K562 (cell line): Measurements from ENCODE around the gene CLCN1. TPM values are rescaled to one million over a fixed set of nuclear protein-coding genes. Genes with fewer than 3 reads are reported as not detected.

Source experiments
- FOXM1 ChIP-seq, 2 experiments: fragments of 450-650 bp in 1 of 2; sonication (generic) in 1 of 2; formaldehyde crosslinking in 1 of 2; IDR thresholded peaks; 2 replicates each; pipeline versions ENCODE4 v1.6.1 to v1.9.0; 2017 to 2022; ENCODE audit warnings: low read depth in 2 of 2, mild to moderate bottlenecking in 2 of 2, missing genetic modification reagents in 1 of 2, moderate library complexity in 1 of 2
- HDAC8 ChIP-seq: fragments of 450-650 bp; IDR thresholded peaks from 2 replicates; pipeline ENCODE4 v1.6.1; 2016; ENCODE audit warnings: mild to moderate bottlenecking, missing genetic modification characterization, moderate library complexity, missing compliant biosample characterization
- KAT8 ChIP-seq: fragments of 450-650 bp; IDR thresholded peaks from 2 replicates; pipeline ENCODE4 v1.6.1; 2016; ENCODE audit warnings: low read depth, mild to moderate bottlenecking
- MLX ChIP-seq, 2 experiments: fragments of 450-650 bp in 1 of 2; sonication (generic) in 1 of 2; formaldehyde crosslinking; conservative IDR thresholded peaks; 2 replicates each; pipeline versions ENCODE4 v1.4.0 to v1.8.1; 2020 to 2022; ENCODE audit warnings: mild to moderate bottlenecking in 1 of 2, missing genetic modification reagents in 1 of 2
- NR4A1 ChIP-seq, 2 experiments: fragments of 250-450 bp in 1 of 2; fragments of 450-650 bp in 1 of 2; sonication (Bioruptor Pico) in 1 of 2; IDR thresholded peaks; 2 replicates each; pipeline versions ENCODE4 v1.4.0 to v1.6.1; 2016 to 2020; ENCODE audit warnings: mild to moderate bottlenecking in 2 of 2, missing compliant biosample characterization in 1 of 2, missing genetic modification characterization in 1 of 2, moderate library complexity in 1 of 2
- PCBP2 ChIP-seq: fragments of 200-400 bp; formaldehyde crosslinking; IDR thresholded peaks from 2 replicates; pipeline ENCODE4 v1.6.1; 2018; ENCODE audit warnings: low read length, low read depth, mild to moderate bottlenecking, moderate library complexity; ENCODE audit not compliant: poor library complexity, severe bottlenecking
- PPARD ChIP-seq: fragments of 250-450 bp; sonication (Bioruptor Pico); IDR thresholded peaks from 2 replicates; pipeline ENCODE4 v1.8.0; 2022; ENCODE audit warnings: inconsistent platforms, mild to moderate bottlenecking, moderate library complexity
- REST ChIP-seq, 2 experiments: fragments of 450-650 bp; formaldehyde crosslinking in 1 of 2; IDR thresholded peaks; 2 replicates each; pipeline versions ENCODE4 v1.4.0 to v1.6.1; 2014 to 2020; ENCODE audit warnings: mild to moderate bottlenecking in 2 of 2, borderline replicate concordance in 1 of 2, low read depth in 1 of 2
- TEAD2 ChIP-seq: fragments of 450-650 bp; IDR thresholded peaks from 2 replicates; pipeline ENCODE4 v1.6.1; 2016; ENCODE audit warnings: missing genetic modification characterization, control low read depth, missing compliant biosample characterization
- TEAD4 ChIP-seq, 2 experiments: sonication (generic) in 1 of 2; formaldehyde crosslinking in 1 of 2; IDR thresholded peaks; 2 replicates each; pipeline versions ENCODE4 v1.6.1 to v1.8.0; 2012 to 2022; ENCODE audit warnings: borderline replicate concordance in 1 of 2, inconsistent platforms in 1 of 2, low read length in 1 of 2, mild to moderate bottlenecking in 1 of 2, missing genetic modification reagents in 1 of 2
- TOE1 ChIP-seq, 2 experiments: fragments of 450-650 bp in 1 of 2; sonication (generic) in 1 of 2; formaldehyde crosslinking in 1 of 2; IDR thresholded peaks; 2 replicates each; pipeline versions ENCODE4 v1.7.1 to v1.8.0; 2016 to 2022; ENCODE audit warnings: borderline replicate concordance in 2 of 2, mild to moderate bottlenecking in 2 of 2, antibody characterized with exemption in 1 of 2, inconsistent platforms in 1 of 2, low read depth in 1 of 2, missing genetic modification reagents in 1 of 2, moderate library complexity in 1 of 2
- TRIM28 ChIP-seq: fragments of 450-650 bp; IDR thresholded peaks from 2 replicates; pipeline ENCODE4 v1.6.1; 2017
- ZFP30 ChIP-seq: fragments of 250-450 bp; sonication (Bioruptor Pico); IDR thresholded peaks from 2 replicates; pipeline ENCODE4 v1.8.0; 2022; ENCODE audit warnings: moderate library complexity, mild to moderate bottlenecking, inconsistent platforms, borderline replicate concordance
- ZNF311 ChIP-seq: fragments of 250-450 bp; sonication (Bioruptor Pico); IDR thresholded peaks from 2 replicates; pipeline ENCODE4 v1.4.0; 2020; ENCODE audit warnings: mild to moderate bottlenecking, moderate library complexity
- ZNF707 ChIP-seq: fragments of 250-450 bp; sonication (Bioruptor Pico); conservative IDR thresholded peaks from 2 replicates; pipeline ENCODE4 v1.8.0; 2022; ENCODE audit warnings: inconsistent platforms, mild to moderate bottlenecking, moderate library complexity
- ZNF780A ChIP-seq: fragments of 250-450 bp; sonication (Bioruptor Pico); IDR thresholded peaks from 2 replicates; pipeline ENCODE4 v1.5.0; 2021; ENCODE audit warnings: mild to moderate bottlenecking
- ZSCAN29 ChIP-seq: fragments of 450-650 bp; IDR thresholded peaks from 2 replicates; pipeline ENCODE4 v1.6.1; 2017
- polyA plus RNA-seq, 8 experiments: library from polyadenylated mRNA; depleted of rRNA in 4 of 8; stranded (reverse) in 5 of 8; unstranded in 3 of 8; fragments of >200 nt; fragmentation: Nextera tagmentation in 2 of 8; fragmentation: Illumina TruSeq in 1 of 8; extraction: Ambion mirVana in 2 of 8; extraction: Trizol in 1 of 8; gene quantifications; 2 replicates each; pipeline versions ENCODE4 v1.2.1 to v1.2.3, GENCODE V29; 2011 to 2014; ENCODE audit warnings: inconsistent platforms in 1 of 8, missing spikeins in 1 of 8
- total RNA-seq, 7 experiments: library from RNA; depleted of rRNA in 6 of 7; stranded (reverse); fragments of >200 nt in 6 of 7; fragmentation: Illumina TruSeq in 2 of 7; extraction: Trizol in 2 of 7; gene quantifications; 2 replicates each; pipeline versions ENCODE4 v1.2.1 to v1.2.3, GENCODE V29; 2011 to 2021; ENCODE audit warnings: low replicate concordance in 1 of 7

The CLCN1 gene
- total and polyA plus RNA-seq, 9 of the 15 experiments (the other 6 are each of a cell fraction or from before 2014, with no cell fraction given), result 0.01 to 0.11 (median 0.04) TPM; not detected in 4

GRCh38 chr7:143287339-143287934 is 28.5 kb upstream of the CLCN1 start (continued):
- no peak for TF ChIP-seq KAT8
- no peak for TF ChIP-seq PPARD
- no peak for TF ChIP-seq TEAD4 (IDR thresholded peaks at IDR 0.05; ENCODE audit: low read length)
- TF ChIP-seq TEAD4 (CRISPR knock-in tag; IDR thresholded peaks at IDR 0.05; ENCODE audit: borderline replicate concordance), result peak; percentile 75; the same call in 1 of the 2 replicates
- TF ChIP-seq ZNF311 (CRISPR knock-in tag), result 0 out of 2 replicates have a peak, but pooled peaks have one; percentile 52
- no peak for TF ChIP-seq MLX (CRISPR knock-in tag; conservative IDR thresholded peaks at IDR 0.05)
- no peak for TF ChIP-seq ZFP30
- TF ChIP-seq ZSCAN29, result no peak
- TF ChIP-seq TRIM28, result 0 out of 2 replicates have a peak, but pooled peaks have one; percentile 70
- TF ChIP-seq HDAC8 (tag), result peak; percentile 83; the same call in 1 of the 2 replicates
- TF ChIP-seq ZNF780A (CRISPR knock-in tag), result no peak
- TF ChIP-seq FOXM1 (IDR thresholded peaks at IDR 0.05; ENCODE audit: low read depth), result peak; percentile 52; the same call in 1 of the 2 replicates
- TF ChIP-seq FOXM1 (CRISPR knock-in tag; IDR thresholded peaks at IDR 0.05; ENCODE audit: low read depth), result no peak; the same call in 1 of the 2 replicates
- peak; percentile 9; the same call in 1 of the 2 replicates for TF ChIP-seq TEAD2
- no peak for TF ChIP-seq ZNF707
- no peak for TF ChIP-seq NR4A1 (CRISPR knock-in tag; IDR thresholded peaks at IDR 0.05)
- TF ChIP-seq NR4A1 (tag; IDR thresholded peaks at IDR 0.05), result peak; percentile 84; the same call in 1 of the 2 replicates
- TF ChIP-seq TOE1 (IDR thresholded peaks at IDR 0.05; ENCODE audit: borderline replicate concordance), result peak; percentile 34; the same call in 1 of the 2 replicates
- no peak for TF ChIP-seq TOE1 (CRISPR knock-in tag; IDR thresholded peaks at IDR 0.05; ENCODE audit: borderline replicate concordance, low read depth)
- TF ChIP-seq PCBP2, result no peak
- TF ChIP-seq REST (IDR thresholded peaks at IDR 0.05; ENCODE audit: borderline replicate concordance), result no peak
- 0 out of 2 replicates have a peak, but pooled peaks have one; percentile 37 for TF ChIP-seq REST (CRISPR knock-in tag; IDR thresholded peaks at IDR 0.05; ENCODE audit: low read depth)
